SW480 (cell line): ENCODE data around the gene PTPN14.

Experiments used
- DNase-seq: peaks from one replicate; pipeline ENCODE4 v3.0.0-alpha.2; 2016; ENCODE audit warnings: low spot score

The PTPN14 gene

GRCh38 chr1:214453109-214453722, 98.2 kb downstream of the PTPN14 start:
- no peak for DNase-seq

- no peak for DNase-seq
Observed at GRCh38 chr1:214452152-214452784, 99.1 kb downstream of the PTPN14 start.

GRCh38 chr1:214451596-214451995, 99.8 kb downstream of the PTPN14 start:
- no peak for DNase-seq

GRCh38 chr1:214449371-214449770, 102.0 kb downstream of the PTPN14 start:
- DNase-seq, result no peak

GRCh38 chr1:214448536-214448935, 102.9 kb downstream of the PTPN14 start:
- no peak for DNase-seq

- DNase-seq, result no peak
Observed at GRCh38 chr1:214447557-214447871, 103.9 kb downstream of the PTPN14 start.

- peak; percentile 99 for DNase-seq
Observed at GRCh38 chr1:214446772-214447556, 104.4 kb downstream of the PTPN14 start.

- DNase-seq, result peak; percentile 65
Observed at GRCh38 chr1:214445831-214446614, 105.4 kb downstream of the PTPN14 start.

- no peak for DNase-seq
Observed at GRCh38 chr1:214445199-214445598, 106.2 kb downstream of the PTPN14 start.

- DNase-seq, result no peak
Observed at GRCh38 chr1:214444182-214444939, 107.0 kb downstream of the PTPN14 start.

GRCh38 chr1:214441119-214441518, 110.3 kb downstream of the PTPN14 start:
- DNase-seq, result no peak

- DNase-seq, result no peak
Observed at GRCh38 chr1:214440219-214440965, 111.0 kb downstream of the PTPN14 start.

GRCh38 chr1:214439352-214440119, 111.9 kb downstream of the PTPN14 start:
- peak; percentile 97 for DNase-seq

- DNase-seq, result no peak
Observed at GRCh38 chr1:214438530-214438929, 112.9 kb downstream of the PTPN14 start.

- peak; percentile 40 for DNase-seq
Observed at GRCh38 chr1:214438075-214438474, 113.3 kb downstream of the PTPN14 start.

- DNase-seq, result no peak
Observed at GRCh38 chr1:214435867-214436266, 115.5 kb downstream of the PTPN14 start.

GRCh38 chr1:214432245-214432644, 119.2 kb downstream of the PTPN14 start:
- no peak for DNase-seq

GRCh38 chr1:214429951-214430770, 121.2 kb downstream of the PTPN14 start:
- no peak for DNase-seq

- DNase-seq, result peak; percentile 97
Observed at GRCh38 chr1:214427871-214428277, 123.5 kb downstream of the PTPN14 start.
